ENCODE data around the gene C1orf232. TPM values are rescaled to one million over a fixed set of nuclear protein-coding genes. Genes with fewer than 3 reads are reported as not detected.

Gene C1orf232
- polyA plus RNA-seq, 1 experiment: not detected

GRCh38 chr1:26158908-26159742, 9.6 kb downstream of the C1orf232 start, which contains the start of gene FAM110D:
TSS of gene FAM110D (plus strand) at chr1:26159079. CDS start at chr1:26161292, 2,213 bp downstream.
- ChIA-PET CTCF (no interaction called here), POLR2A (no interaction called here)
- H3K27me3 ChIP-seq (ENCODE audit: control insufficient read depth, insufficient read depth, low read length): peaks cover 39% of the 10 kb centered on the region
- no peaks in the 10 kb centered on the region; the same call in 1 of the 2 replicates for H3K9me3 ChIP-seq (ENCODE audit: control insufficient read depth, insufficient read depth, low read length)
- TF ChIP-seq CTCF (IDR thresholded peaks at IDR 0.05; ENCODE audit: low read depth, low read length): no peak
- H3K27ac ChIP-seq (ENCODE audit: low read depth, low read length): no peak within 1 kb of the TSS
- no peak for DNase-seq (ENCODE audit: low read depth, low spot score)
- no peak within 1 kb of the TSS for H3K4me3 ChIP-seq (ENCODE audit: low read depth, low read length)

GRCh38 chr1:26158271-26158907, 10.4 kb downstream of the C1orf232 start:
- H3K4me3 ChIP-seq (ENCODE audit: low read depth, low read length): no peak overlapping the region
- no peak overlapping the region for H3K27ac ChIP-seq (ENCODE audit: low read depth, low read length)
- ChIA-PET POLR2A (no interaction called here), CTCF (interaction anchor here (1.1 to 5.1 kb wide), 2 partner anchors 11 to 13 kb away, joined by 3 to 32 read pairs; partner anchors contain the start of gene ZNF593)
- no peak for DNase-seq (ENCODE audit: low read depth, low spot score)
- H3K27me3 ChIP-seq (ENCODE audit: control insufficient read depth, insufficient read depth, low read length): peaks cover 45% of the 10 kb centered on the region
- TF ChIP-seq CTCF (IDR thresholded peaks at IDR 0.05; ENCODE audit: low read depth, low read length): no peak
- no peaks in the 10 kb centered on the region; the same call in 1 of the 2 replicates for H3K9me3 ChIP-seq (ENCODE audit: control insufficient read depth, insufficient read depth, low read length)

DNA sequence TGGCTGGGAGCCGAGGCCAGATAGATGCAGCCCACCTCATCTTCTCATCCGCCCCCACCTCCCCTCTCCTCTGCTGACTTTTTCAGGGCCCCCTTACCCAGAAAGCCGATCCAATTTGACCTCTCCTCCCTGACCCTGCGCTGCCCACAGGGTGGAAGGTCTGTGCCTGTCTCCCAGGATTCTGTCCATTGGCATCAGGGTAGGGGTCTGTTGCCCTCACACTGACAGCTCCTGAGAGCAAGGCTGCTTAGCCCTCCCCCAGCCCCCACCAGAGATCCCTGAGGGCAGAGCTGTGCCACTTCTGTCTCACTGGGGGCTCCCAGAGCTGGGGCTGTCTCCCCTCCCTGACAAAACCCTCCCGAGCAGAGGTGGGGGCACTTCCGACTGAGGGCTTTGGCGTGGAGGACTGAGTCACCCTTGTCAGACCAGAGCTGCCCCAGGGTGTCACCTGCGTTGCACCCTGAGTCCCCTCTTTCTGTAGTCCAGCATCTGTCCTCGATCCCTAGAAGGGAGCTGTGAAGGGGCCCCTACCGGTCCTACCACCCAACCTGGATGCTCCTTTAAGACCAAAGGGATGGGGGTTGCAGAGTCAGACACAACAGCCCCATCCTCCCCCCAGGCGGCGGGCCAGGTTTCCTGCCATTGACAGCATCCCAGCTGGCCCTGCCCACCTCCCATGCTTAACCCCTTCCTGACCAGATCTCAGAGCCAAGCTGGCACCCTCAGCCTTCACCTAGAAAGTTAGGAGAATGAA, 12.3 kb downstream of the C1orf232 start:
- Histone ChIP-seq H3K9me3 (ENCODE audit: control insufficient read depth, insufficient read depth, low read length) (no peaks in the 10 kb centered on the region), H3K4me3 (ENCODE audit: low read depth, low read length) (no peak overlapping the region), H3K27me3 (ENCODE audit: control insufficient read depth, insufficient read depth, low read length) (peaks cover 40% of the 10 kb centered on the region), H3K27ac (ENCODE audit: low read depth, low read length) (no peak overlapping the region)
- ChIA-PET CTCF (interaction anchor here (0.9 to 5.1 kb wide), 5 partner anchors 9 to 120 kb away, joined by 3 to 32 read pairs (median 4); no protein-coding TSS in a partner anchor), POLR2A (interaction anchor here (0.9 kb wide), 1 partner anchor 13 kb away, joined by 3 read pairs; the partner anchor contains the start of gene ZNF593)
- no peak for TF ChIP-seq CTCF (IDR thresholded peaks at IDR 0.05; ENCODE audit: low read depth, low read length)
- no peak for DNase-seq (ENCODE audit: low read depth, low spot score)

- CTCF ChIA-PET: interaction anchor here (1.0 to 5.1 kb wide), 5 partner anchors 10 to 119 kb away, joined by 3 to 32 read pairs (median 7); partner anchors contain the start of gene ZNF593
These were observed 13.1 kb downstream of the C1orf232 start for GRCh38 chr1:26155370-26156284.

More at GRCh38 chr1:26155370-26156284, 13.1 kb downstream of the C1orf232 start:
- POLR2A ChIA-PET: interaction anchor here (0.7 kb wide), 1 partner anchor 154 kb away, joined by 3 read pairs; no protein-coding TSS in a partner anchor
- H3K4me3 ChIP-seq (ENCODE audit: low read depth, low read length): no peak overlapping the region
- no peak overlapping the region for H3K27ac ChIP-seq (ENCODE audit: low read depth, low read length)
- peaks cover 42% of the 10 kb centered on the region for H3K27me3 ChIP-seq (ENCODE audit: control insufficient read depth, insufficient read depth, low read length)
- no peak for TF ChIP-seq CTCF (IDR thresholded peaks at IDR 0.05; ENCODE audit: low read depth, low read length)
- H3K9me3 ChIP-seq (ENCODE audit: control insufficient read depth, insufficient read depth, low read length): no peaks in the 10 kb centered on the region
- no peak for DNase-seq (ENCODE audit: low read depth, low spot score)

All from AG04450 (cell line).